ENCODE data around the gene LRRC59. TPM values are rescaled to one million over a fixed set of nuclear protein-coding genes. Genes with fewer than 3 reads are reported as not detected.
A peak's percentile ranks its signal among the peaks of the same experiment; 100 is the strongest.

Gene LRRC59
- polyA plus RNA-seq, 1 donor, result 44.4 TPM

DNA sequence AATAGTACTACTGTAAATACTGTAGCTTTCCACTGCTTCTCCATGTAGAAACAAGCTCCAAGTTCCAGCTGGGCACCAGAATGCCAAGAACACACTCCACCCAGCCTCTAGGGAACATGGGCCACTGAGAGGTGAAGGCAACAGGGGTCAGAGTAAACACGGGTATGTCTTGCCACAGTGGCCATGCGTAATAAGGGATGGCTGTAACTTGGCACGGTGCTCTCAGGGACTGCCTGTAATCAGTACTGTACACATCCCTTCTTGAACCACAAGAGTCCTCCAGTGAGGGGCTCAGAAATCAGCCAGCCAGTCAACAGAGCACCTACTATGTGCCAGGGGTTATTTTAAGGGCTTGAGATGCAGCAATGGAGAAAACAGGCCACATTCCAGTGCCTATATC lies 10.8 kb downstream of the LRRC59 start:
- no peak for DNase-seq (ENCODE audit: low read depth)

DNA sequence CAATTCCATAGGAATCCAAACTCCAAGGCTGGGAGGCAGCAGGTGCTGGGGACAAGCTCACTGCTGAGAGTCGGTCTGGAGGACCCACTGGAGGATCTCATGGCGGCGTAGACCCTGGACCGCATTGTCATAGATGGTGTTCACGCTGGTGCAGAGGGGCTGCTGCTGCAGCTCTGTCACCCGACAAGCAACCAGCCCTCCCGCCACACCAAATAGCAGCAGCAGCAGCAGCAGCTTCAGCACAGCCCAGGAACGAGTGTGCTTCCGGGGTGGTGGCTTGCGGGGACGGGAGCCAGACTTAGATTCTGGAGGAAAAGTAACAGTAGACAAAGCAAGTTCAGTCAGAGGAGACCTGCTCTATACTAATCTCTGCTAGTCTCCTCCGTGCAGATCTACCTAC lies 14.4 kb downstream of the LRRC59 start:
- no peak for DNase-seq (ENCODE audit: low read depth)

DNA sequence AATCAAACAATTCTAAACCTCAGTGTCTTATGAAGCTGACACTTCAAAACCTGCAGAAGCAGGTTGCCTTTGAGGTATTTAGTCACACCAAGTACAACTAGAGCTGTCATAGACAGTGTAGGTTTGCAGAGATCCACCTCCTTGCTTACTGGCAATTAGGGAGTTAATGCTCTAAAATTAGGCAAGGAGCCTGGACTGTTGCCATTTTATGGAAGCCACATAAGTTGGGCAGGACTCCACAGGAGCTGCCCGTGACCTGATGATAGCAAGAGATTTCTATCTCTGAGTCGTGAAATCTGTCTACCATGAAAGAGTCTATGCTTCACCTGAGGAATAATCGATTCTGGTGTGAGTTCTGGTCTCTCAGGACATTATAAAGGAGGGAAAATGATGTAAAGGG lies 15.4 kb downstream of the LRRC59 start:
- no peak for DNase-seq (ENCODE audit: low read depth)

DNA sequence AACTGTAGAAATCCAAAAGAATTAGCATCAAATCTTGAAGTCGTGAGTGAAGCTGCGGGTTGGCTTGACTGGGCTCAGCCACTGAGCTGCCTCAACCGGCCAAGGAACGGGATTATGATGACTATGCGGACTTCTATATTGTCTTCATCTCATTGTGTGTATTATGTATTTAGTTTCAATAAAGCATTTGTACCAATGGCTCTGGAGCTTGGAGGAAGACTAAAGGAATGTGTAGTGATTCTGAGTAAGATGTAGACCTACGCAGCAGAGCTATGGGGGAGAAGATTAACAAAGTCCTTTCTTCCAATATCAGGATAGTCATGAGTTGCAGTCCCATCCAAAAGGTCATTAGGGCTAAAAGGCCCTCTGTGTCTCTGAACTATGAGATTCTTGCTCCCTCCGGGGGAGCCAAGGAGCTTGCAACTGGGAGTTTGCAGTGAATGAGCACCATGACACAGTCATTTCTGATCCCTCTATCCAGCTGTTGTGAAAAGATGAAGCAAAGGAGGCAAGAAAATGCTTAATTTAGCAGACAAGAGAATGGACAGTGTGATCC lies 16.0 kb downstream of the LRRC59 start:
- DNase-seq (ENCODE audit: low read depth), result no peak

DNA sequence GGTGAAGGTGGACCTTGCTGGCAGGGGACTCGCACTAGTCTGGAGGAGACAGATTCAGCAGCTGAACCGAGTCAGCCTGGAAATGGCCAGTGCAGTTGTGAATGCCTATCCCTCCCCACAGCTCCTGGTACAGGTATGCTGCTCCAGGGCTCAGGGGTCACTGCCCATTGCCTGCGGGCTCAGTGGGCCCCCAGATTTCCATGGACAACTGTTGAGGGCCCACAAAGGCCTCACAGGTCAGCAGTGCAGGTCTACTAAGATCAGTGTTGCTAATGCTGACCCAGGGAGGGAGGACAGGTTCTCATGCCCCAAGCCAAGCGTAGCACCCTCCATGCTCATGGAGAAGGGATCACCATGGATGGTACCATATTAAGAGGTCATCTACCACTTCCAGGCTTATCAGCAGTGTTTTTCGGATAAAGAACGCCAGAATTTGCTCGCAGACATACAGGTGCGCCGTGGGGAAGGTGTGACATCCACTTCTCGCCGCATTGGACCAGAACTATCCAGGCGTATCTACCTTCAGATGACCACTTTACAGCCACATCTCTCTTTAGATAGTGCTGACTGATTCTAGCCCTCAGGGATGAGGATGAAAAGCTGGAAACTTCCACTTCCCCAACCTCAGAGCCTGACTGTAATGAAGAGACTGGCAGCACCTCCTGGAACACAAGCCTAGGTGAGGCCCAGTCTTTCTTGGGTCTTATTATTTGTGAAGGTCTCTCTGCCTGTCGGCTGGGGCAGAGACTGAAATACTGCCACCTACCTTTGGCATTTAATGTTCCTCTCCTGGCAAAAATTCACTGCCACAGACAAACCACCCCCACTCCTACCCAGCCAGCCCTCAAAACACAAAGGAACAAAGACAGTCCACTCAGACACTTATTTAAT lies 16.7 kb downstream of the LRRC59 start:
- no peak for DNase-seq (ENCODE audit: low read depth)

GRCh38 chr17:50379351-50380132 lies 17.8 kb downstream of the LRRC59 start:
- DNase-seq (ENCODE audit: low read depth), result no peak

- no peak for DNase-seq (ENCODE audit: low read depth)
Observed at GRCh38 chr17:50375858-50376538, 21.3 kb downstream of the LRRC59 start.

- no peak for DNase-seq (ENCODE audit: low read depth)
Observed at GRCh38 chr17:50373705-50374104, 23.6 kb downstream of the LRRC59 start.

DNA sequence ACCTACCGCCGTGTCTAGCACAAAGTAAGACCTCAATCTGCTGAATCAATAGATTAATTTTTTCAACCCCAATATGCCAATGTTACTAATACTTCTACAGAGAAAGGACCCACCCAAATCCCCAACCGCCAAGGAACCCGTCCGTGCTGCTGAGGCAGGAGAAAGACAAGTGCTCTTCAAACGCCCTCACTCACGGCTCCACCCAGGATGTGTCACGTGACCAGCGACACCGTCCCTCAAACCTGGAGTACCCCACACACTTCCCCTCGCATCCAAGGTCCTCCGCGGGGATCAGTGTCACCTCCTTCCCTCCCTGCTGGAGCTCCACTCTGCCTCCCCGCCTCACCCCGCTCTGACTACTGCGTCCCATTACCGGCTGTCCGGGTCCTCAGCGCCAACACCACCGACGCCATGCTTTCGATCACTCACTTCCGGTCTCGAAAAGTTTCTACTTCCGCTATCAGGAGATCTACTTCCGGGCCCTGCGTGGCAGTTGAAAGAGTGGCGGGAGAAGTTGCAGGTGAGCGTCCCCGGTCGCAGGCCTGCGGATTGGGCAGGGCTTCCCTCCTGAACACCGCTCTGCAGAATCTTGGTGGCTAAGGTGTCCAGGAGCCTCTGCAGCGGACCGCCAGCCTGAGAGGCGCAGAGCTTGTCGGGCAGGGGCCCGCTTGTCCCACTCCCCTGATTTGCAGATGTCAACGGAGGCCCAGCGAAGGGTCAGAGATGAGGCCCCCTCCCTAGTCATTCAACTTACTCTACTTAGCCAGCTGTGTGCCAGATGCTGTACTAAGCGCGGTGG lies 24.4 kb downstream of the LRRC59 start, which contains the start of the genes EME1 and MRPL27:
EME1 (plus strand) TSS at position 472 of the 799 bp plus-strand sequence. CDS start 1,980 bp downstream, outside the sequence.
MRPL27 (minus strand) TSS at position 427 of the 799 bp plus-strand sequence; CDS start at position 413, 14 bp downstream.
- DNase-seq (ENCODE audit: low read depth), result peak; percentile 82

DNA sequence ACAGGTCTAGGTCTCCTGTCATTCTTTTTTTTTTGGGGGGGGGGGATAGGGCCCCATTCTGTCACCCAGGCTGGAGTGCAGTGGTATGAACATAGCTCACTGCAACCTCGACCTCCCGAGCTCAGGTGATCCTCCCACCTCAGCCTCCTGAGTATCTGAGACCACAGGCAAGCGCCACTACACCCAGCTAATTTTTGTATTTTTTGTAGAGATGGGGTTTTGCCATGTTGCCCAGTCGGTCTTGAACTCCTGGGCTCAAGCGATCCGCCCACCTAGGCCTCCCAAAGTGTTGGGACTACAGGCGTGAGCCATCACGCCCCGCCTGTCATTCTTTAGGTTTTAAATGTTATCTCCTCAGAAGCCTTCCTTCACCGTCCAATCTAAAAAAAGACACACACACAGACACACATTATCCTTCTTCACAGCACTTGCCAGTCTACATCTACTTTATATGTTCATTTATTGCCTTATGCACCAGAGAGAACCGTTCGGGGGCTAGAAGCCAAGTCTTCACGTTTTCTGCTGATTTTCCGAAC lies 25.0 kb downstream of the LRRC59 start:
- DNase-seq (ENCODE audit: low read depth), result no peak

DNA sequence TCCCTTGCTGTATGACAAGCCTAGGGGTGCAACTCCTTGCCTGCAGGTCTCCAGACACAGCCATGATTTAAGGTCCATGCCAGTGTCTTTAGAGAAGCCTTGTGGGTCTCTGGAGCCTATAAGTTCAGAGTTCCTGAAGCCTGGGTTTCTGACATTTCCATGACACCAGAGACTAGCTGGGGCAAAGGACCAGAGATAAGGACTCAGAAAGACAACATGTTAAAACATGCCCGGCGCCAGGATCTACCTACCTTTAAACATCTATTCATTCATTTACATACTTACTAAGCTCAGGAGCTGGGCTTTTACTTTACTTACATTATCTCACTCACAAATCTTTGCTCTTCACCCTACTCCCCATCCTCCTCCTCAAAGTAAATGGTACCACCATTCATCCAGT lies 25.8 kb downstream of the LRRC59 start:
- no peak for DNase-seq (ENCODE audit: low read depth)

- no peak for DNase-seq (ENCODE audit: low read depth)
Observed at GRCh38 chr17:50370052-50370451, 27.3 kb downstream of the LRRC59 start.

- DNase-seq (ENCODE audit: low read depth), result no peak
Observed at GRCh38 chr17:50367401-50367800, 29.9 kb downstream of the LRRC59 start.

DNA sequence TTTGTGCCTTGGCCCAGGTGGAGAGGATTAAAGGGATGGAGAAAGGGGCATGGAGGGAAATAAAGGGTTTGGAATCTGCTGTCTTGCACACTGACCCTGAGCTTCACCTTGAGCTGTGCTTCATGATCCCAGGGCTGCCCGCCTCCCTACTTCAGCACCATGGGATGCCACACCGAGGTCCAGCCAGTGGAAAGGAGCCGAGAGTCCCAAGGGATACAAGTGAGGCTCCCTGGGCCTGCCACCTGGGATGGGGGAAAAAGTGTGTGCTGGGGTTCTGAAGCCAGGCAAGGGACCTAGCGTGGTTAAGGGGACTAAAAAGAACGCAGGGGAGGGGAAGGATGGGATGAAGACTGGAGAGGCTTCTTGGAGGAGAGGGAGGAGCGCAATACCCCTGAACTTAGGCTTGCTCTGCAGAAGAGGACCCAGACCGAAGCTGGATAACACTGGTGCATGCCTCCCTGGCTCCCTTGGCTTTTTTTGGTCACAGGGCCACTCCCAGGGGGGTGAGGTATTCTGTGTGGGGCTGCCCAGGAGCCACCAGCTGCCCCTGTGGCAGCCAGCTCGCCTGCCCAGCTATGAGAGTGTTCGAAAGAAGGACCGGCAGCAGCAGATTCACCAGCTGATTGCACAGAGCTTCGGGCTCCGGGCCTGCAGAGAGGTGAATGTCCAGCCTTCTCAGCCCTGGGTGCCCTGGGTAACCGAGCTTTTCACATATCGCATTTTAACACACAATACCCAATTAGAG lies 31.5 kb downstream of the LRRC59 start:
- no peak for DNase-seq (ENCODE audit: low read depth)

- no peak for DNase-seq (ENCODE audit: low read depth)
Observed at GRCh38 chr17:50365165-50365564, 32.2 kb downstream of the LRRC59 start.

- DNase-seq (ENCODE audit: low read depth), result no peak
Observed at GRCh38 chr17:50364715-50365114, 32.6 kb downstream of the LRRC59 start.

GRCh38 chr17:50364061-50364458 lies 33.3 kb downstream of the LRRC59 start:
- no peak for DNase-seq (ENCODE audit: low read depth)

GRCh38 chr17:50363217-50364060 lies 33.9 kb downstream of the LRRC59 start:
- DNase-seq (ENCODE audit: low read depth), result peak; percentile 19

DNA sequence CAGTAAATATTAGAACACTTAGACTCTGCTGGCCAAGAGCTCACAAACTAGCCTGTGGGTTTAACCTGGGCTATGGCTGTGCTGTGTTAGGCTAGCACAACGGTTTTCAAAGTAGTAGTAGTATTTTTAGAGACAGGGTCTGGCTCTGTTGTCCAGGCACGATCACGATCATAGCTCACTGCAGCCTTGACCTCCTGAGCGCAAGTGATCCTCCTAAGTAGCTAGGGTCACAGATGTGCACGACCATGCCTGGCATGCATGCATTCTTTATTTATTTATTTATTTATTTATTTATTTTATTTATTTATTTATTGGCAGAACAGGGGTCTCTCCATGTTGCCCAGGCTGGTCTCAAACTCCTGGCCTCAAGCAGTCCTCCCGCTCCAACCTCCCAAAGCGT lies 34.7 kb downstream of the LRRC59 start:
- DNase-seq (ENCODE audit: low read depth), result no peak

Measured in forelimb muscle (tissue), 1 donor.